Stimulated activated CD4-positive, alpha-beta T cell treated with anti-CD3 and anti-CD28 coated beads, Interleukin-4, amount 100 ng/mL, for 1 hour (primary cell): Measurements from ENCODE around the gene IL6R.

ENCODE experiments used
- DNase-seq: peaks from one replicate; pipeline ENCODE4 v3.0.0-alpha.2; 2020

IL6R gene

GRCh38 chr1:154453574-154454352, 48.6 kb downstream of the IL6R start:
- no peak for DNase-seq

- no peak for DNase-seq
Measured at GRCh38 chr1:154454386-154455120, 49.4 kb downstream of the IL6R start.

GRCh38 chr1:154456631-154457030, 51.5 kb downstream of the IL6R start:
- DNase-seq, result no peak

DNA sequence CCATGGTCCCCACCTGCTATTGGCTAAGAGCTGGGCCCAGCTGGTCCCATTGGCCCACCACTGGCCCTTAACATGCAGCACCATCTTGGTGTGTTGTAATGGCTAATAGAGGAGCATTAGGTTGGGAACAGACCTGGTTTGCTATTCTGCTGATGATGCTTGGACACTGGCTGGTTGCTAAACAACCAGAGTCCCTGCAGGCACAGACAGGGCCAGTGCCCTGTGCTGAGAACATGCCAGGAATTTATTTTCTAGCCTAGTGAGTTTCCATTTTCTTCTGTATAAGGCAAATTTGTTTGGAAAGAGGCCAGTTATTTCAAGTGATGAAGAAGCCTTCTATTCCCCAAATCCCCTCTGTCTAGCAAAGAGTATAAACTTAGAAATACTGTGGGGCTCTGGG, 53.9 kb downstream of the IL6R start:
- DNase-seq, result no peak

GRCh38 chr1:154460695-154461260, 55.6 kb downstream of the IL6R start:
- DNase-seq, result no peak

GRCh38 chr1:154463512-154463990, 58.4 kb downstream of the IL6R start:
- peak; percentile 58 for DNase-seq

GRCh38 chr1:154465621-154466195, 60.6 kb downstream of the IL6R start:
- DNase-seq, result no peak

GRCh38 chr1:154466206-154466605, 61.1 kb downstream of the IL6R start:
- no peak for DNase-seq

DNA sequence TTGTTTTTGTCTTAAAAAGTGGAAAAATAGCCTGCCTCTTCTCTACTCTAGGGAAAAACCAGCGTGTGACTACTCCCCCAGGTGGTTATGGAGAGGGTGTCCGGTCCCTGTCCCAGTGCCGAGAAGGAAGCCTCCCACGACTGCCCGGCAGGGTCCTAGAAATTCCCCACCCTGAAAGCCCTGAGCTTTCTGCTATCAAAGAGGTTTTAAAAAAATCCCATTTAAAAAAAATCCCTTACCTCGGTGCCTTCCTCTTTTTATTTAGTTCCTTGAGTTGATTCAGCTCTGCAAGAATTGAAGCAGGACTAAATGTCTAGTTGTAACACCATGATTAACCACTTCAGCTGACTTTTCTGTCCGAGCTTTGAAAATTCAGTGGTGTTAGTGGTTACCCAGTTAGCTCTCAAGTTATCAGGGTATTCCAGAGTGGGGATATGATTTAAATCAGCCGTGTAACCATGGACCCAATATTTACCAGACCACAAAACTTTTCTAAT, 61.8 kb downstream of the IL6R start:
- no peak for DNase-seq

- DNase-seq, result no peak
Measured at GRCh38 chr1:154467434-154468102, 62.4 kb downstream of the IL6R start.

- DNase-seq, result no peak
Measured at GRCh38 chr1:154468535-154469250, 63.5 kb downstream of the IL6R start.

DNA sequence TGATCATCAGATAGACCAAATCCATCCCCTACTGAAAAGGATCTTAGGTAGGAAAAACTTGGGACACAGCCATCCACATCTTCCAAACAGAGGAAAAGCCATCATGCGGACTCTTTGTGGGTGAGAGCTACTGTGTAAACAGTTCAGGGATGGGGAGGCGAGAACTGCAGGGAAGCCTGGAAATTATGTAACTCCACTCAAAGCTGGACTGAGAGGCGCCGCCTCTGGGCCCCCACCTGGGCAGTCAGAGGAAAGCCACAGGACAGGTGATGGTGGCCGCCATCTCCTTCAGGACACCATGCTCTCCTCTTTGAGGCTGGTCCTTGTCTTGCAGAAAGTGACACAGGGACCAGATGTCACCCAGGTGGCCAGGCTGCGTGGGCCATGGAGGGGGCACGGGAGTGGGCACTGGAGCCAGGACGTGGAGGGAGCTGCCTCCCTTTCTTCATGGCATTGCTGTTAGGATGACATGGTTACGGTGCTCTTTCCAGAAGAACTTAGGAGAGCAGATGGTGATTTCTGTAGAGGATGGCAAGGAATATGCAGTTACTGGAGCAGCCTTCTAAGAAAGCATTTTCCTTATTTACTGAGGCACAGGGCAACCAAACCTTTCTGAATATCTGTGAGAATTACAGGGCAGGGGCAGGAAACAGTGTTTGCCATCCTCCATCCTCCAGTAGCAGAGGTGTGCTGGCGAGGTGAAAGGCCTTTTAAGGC, 64.9 kb downstream of the IL6R start:
- DNase-seq, result no peak

GRCh38 chr1:154471304-154471703, 66.2 kb downstream of the IL6R start:
- DNase-seq, result no peak

GRCh38 chr1:154474802-154475201, 69.7 kb downstream of the IL6R start:
- no peak for DNase-seq

DNA sequence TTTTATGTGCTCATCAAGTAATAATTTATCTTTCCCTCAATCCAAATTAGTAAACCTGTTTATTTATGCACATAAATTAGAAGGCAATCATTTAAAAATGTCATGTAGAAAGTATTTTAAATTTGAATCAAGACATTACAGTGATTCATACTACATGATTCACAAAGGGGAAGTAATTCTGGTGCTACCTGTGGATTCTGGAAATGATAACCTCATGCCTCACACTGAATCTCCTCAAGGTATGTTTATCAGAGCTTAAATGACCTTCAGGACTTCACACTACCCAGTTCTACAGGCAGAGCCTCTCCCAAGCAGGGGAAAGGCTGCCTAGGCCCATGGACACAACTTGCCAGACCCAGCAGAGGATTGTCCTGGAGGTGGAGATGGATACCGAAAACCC, 71.6 kb downstream of the IL6R start:
- DNase-seq, result no peak

DNA sequence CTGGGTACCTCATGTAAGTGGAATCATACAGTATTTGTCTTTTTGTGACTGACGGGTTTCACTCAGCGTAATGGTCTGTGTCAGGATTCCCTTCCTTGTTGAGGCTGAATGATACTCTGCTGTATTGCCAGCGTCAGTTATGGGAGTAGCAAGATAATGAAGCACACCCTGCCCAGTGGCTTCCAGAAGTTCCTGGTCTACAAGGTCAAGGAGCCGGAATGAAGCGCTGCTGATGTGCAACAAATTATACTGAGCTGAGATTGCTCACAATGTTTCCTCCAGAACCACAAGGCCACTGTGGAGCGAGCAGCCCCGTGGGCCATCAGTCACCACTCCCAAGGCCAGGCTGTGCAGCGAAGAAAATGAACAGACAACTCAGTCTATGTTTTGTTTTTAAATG, 72.9 kb downstream of the IL6R start:
- DNase-seq, result no peak

DNA sequence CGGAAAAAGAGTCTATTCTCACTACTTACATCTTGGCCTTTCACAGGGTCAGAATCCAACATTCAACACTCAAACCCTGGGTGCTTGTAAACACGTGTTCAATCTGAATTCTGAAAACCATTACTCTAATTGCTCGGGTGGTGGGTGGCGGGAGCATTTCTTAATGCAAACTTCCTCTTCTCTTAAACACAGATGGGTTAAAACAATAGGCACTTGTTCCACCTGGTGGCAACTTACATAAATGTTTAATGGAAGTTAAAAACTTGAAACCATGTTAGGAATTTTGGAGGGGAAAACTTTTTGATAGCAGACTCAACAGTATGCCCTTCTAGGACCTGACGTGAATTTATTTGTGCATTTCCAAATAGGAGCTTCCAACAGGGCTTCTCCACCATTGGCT, 73.5 kb downstream of the IL6R start:
- no peak for DNase-seq

- no peak for DNase-seq
Measured at GRCh38 chr1:154479764-154480421, 74.8 kb downstream of the IL6R start.

- no peak for DNase-seq
Measured at GRCh38 chr1:154481053-154481452, 75.9 kb downstream of the IL6R start.

DNA sequence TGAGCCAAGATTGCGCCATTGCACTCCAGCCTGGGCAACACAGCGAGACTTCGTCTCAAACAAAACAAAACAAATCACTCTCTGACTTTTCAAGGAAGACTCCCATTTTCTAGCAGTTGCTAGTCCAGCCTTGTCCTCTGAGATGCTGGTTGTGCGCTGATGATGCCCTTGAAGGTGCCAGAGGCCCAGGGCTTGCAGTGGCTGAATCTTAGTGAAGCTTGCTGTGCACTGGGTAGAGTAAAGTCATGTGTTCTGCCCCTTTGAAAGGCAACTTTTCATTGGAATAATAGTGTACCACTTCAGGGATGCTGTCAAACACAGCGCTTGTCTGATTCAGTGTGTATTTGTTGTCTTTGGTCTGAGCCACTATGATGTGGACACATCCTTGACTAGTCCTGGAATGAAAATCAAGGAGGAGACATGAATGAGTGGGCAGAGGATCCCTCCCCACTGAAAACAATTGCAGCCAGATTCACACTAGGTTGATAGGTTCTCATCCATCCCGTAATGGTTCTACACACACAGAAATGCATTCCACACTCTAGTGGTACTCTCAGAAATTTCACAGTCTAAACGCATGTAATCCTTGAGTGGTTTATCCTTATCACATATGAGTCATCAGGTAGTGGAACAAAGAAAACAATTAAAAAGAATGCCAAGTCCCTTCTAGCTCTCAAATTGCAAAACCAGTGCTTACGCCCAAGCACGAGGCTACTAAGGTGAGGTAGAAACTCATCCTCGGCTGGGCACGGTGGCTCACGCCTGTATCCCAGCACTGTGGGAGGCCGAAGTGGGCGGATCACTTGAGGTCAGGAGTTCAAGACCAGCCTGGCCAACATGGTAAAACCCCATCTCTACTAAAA, 79.0 kb downstream of the IL6R start:
- no peak for DNase-seq
